Medulla oblongata (tissue), 1 donor: ENCODE measurements around the gene HSFX1.
"Not testable (repeated sequence)": the region's sequence is repeated elsewhere in the genome, so short reads cannot be mapped to it uniquely, and the experiment has no call there.

Experiments
- DNase-seq: peaks from one replicate; pipeline ENCODE4 v3.0.0-alpha.2; 2015; ENCODE audit errors: extremely low spot score

Gene HSFX1

DNA sequence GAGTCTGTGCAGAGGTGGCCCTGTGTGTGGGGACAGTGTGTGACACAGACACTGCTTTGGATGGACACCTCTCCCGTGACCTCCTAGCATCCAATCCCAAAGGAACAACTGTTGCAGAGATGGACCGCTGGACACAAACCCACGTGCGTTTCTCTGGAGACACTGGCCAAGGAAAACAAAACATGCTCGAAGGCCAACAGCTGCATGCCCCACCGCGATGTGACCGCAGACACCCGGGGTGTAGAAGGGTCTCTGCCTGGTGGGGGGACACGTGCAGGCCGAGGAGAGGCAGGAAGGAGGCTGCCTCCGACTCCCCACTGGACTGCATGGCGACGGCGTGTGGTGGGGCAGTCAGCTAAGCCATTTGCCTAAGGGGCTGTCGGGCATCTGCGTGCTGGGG is at the start of gene HSFX1:
HSFX1 (plus strand) TSS at position 301 of the 400 bp plus-strand sequence. CDS start 614 bp downstream, outside the sequence.
- not testable (repeated sequence) for DNase-seq

DNA sequence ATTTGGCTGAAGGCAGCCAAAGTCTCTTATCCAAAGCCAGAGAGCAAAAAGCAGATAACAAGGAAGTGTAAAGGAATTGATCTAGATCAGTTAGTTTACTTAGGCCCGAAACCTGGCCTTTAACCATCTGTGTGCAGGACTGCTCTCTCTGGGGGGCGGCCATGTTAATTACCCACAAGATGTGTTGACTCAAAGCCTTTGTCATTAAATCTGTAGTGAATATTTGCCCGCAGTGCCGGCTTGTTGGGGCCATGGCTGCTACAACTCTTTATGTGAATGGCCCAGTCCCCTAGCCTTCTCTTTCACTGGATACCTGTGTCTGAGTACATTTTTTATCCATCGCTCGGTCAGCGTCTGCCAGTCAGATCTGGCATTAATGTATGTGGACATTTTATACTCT is 46.6 kb upstream of the HSFX1 start:
- not testable (repeated sequence) for DNase-seq

DNA sequence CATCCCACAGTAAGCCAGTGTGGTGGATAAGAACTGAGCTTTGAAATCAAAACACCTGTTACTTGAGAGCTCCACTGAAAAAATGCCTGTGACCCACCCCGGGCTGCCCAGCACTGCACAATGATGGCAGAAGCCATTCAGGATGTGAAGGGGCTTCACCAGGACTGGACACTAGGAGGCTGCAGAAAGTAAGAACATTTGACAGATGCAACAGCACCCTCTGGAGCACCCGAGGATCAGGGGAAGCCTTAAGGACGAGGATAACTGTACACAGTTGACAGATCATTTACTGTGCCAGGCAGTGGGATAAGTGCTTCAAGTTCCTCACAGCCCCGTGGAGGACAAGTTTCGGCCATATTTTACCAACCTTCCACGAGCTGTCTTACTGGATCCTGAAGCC is 31.6 kb upstream of the HSFX1 start:
- not testable (repeated sequence) for DNase-seq

DNA sequence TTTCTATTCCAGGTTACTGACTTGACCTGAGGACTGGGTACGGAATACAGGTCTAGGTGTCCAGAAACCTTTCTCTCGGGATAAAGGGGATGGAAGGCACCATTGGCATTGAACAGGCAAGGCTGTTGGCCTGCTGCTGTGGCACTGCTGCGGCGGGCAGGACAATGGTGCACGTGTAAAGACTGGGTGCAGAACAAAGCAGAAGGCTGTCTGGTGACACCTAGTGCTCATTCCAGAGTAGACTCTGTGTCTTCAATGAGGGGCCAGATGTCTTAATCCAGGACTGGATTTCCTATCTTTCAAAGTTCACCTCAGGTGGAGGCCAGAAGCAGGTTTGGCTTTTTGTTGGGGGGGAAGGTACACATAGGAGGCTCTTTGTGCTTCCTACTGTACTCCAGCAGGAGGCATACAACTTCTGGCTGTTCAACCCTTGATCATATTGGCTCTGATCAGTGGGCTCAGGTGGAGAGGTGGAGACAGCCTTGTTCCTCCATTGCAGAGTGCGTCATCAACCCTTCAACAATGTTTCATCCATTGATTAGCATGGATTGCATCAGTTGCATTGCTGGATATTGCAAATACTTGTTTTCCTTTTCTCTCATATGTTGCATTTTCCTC is 27.4 kb upstream of the HSFX1 start:
- not testable (repeated sequence) for DNase-seq

GRCh38 chrX:149757206-149758067 is 16.4 kb upstream of the HSFX1 start:
- no peak for DNase-seq

DNA sequence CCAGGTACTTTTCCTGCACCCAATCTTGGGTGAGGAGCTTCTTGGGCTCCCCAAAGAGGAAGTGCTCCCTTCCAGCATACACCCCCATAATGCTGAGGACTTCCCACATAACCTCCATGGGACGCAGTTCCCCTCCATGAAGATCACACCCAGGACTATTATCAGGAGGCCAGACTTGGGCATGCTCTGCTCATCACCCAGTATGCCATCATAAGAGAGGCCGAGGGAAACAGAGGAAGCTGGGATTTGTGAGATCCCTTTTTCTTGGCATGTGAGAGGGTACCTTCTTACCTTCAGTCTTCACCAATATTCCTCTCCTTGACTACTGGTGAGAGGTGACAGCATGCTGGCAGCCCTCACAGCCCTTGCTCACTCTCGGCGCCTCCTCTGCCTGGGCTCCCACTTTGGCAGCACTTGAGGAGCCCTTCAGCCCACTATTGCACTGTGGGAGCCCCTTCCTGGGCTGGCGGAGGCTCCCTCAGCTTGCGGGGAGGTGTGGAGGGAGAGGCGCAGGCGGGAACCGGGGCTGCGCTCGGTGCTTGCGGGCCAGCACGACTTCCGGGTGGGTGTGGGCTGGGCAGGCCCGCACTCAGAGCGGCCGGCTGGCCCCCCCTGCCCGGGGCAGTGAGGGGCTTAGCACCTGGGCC is 15.7 kb upstream of the HSFX1 start:
- no peak for DNase-seq

DNA sequence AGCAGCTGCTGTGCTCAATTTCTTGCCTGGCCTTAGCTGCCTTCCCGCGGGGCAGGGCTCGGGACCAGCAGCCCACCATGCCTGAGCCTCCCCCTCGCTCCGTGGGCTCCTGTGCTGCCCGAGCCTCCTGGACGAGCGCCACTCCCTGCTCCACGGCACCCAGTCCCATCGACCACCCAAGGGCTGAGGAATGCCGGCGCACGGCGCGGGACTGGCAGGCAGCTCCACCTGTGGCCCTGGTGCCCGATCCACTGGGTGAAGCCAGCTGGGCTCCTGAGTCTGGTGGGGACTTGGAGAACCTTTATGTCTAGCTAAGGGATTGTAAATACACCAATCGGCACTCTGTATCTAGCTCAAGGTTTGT is 15.2 kb upstream of the HSFX1 start:
- not testable (repeated sequence) for DNase-seq

DNA sequence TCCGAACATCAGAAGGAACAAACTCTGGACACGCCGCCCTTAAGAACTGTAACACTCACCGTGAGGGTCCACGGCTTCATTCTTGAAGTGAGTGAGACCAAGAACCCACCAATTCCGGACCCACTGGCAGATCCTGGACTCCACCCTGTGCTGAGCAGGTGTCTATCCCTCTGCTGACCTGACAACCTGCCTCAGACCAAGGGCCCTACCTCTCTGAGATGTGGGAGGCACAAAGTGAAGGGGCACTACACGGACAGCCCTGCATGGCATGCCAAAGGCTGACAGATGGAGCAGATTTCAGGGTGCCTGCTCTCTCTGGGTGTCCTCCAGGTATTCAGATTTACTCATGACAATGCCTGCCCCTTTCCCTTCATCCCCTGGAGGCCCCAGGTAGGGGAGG is 14.0 kb upstream of the HSFX1 start:
- no peak for DNase-seq

GRCh38 chrX:149760965-149761364 is 12.9 kb upstream of the HSFX1 start:
- no peak for DNase-seq

DNA sequence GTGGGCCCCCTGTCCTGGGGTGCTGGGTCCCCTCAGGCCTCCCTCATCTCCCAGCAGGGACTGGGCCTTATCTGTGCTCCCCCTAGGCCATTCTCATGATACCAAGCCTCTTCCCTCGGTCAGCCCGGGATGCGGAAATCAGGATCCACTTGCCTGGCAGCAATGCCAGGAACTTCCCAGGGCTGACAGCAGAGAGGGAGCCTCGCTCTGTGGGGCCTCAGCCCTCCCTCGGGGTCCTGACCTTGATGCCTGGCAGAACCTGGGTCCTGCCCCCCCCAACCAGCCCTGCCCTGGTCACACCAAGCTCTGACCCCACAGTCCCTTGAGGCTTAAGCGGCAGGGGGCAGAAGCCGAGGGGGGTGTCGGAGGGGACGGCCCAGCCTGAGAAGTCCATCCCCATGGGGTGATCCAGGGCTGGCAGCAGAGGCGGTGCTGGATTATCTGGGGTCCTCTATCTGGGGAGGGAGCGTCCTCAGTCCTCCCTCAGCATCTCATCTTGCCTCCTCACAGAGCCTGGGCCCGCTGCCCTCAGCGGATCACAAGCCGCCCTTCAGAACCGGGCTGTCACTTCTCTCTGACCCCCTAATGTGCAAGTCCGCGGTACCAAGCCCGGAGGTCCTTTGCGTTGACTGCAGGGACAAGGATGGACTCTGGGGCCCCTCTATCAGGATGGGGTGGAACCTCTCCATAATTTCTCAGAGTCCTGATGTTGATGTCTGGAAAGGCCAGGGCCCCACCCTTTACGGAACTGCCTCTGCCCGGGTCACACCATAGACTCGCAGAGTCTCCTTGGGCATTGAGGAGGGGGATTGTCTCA is 11.8 kb upstream of the HSFX1 start:
- DNase-seq = not testable (repeated sequence)

- no peak for DNase-seq
Measured at GRCh38 chrX:149762696-149763614, 10.9 kb upstream of the HSFX1 start.

DNA sequence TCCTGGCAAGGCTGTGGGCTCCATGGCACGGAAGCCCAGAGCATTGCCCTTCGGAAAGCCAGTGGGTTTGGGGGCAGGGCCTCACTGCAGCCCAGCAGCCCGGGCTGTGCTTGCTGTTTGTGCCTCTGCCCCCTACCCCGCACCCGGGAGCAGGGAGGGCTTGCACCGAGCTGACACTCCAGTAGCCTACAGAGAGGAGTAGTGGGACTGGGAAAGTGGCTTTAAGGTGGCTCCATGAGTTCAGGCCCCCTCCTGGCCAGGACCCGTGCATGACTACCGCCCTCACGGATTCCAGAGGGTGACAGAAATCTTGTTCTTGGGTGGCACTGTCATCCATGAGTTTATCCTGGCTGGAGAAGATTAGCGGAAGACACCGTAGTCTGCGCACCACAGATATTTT is 3.5 kb upstream of the HSFX1 start:
- not testable (repeated sequence) for DNase-seq

DNA sequence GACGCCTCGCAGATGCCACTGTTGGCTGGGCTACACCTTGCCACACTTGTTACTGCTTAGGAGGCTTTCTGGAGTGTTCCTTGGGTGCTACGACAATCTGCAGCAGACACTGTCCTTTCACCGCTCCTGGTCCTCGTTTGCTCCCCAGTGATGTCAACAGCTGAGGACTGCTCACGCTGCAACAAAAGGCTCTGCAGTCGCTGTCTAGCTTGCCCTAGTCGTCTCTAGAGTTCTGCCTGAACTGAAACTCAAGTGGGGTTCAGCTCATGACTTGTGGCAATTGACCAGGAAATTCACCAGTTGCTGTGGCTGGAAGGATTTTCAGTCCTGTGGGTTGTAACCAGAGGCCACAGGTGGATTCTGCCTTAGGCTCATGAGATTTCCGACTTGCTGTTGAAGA is 842 bp upstream of the HSFX1 start:
- DNase-seq = not testable (repeated sequence)

DNA sequence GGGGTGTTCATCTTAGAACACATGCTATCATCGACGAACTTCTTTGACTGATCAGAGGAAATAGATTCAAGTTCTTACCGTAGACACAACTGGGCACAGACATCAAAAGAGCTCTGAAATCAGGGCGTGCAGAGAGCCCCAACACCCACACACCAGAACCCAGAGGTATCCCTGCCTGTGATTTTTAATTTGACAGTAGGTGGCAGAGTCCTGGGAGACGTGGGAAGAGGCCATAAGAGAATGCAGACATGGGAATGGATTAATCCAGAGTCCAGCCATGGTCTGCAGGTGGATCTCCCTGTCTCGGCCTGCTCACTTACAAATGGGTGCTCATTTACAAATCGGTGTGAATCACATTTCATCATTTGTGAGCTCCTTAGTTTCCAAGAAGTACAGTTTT is 4.1 kb downstream of the HSFX1 start:
- not testable (repeated sequence) for DNase-seq

DNA sequence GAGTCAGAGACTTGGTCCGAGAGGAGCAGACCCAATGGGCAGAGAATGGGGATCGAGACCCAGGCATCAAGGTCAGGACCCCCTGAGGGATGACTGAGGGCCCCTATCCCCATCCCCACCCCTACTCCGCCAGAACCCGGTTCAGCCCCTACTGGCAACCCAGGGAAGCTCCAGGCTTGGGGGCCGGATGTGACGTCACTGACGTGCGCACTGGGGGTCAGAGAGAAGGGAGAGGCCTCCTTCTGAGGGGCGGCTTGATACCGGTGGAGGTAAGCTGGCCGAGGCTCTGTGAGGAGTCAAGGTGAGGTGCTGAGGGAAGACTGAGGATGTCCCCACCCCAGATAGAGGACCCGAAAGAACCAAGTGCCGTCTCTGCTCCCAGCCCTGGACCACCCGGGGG is 7.9 kb downstream of the HSFX1 start, which contains the start of gene MAGEA9:
MAGEA9 (plus strand) TSS at position 204 of the 400 bp plus-strand sequence. CDS start 4,281 bp downstream, outside the sequence.
- not testable (repeated sequence) for DNase-seq

DNA sequence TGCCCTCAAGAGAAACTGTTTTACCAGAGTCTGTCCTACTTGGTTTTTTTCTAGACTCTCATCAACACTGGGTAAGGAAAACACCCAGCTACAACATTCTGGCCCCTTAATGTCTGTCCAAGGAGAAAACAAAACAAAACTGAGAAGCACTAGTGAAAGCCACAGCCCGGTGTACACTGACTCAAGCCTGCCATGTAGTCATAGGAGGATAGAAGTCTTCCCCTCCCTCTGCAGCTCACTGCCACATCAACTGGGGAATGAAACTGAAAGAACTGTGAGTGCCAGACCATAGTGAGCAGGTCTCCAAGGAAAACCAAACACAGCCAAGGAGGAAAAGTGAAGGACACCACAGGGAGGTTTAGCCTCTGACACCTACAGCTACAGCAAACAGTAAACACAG is 21.7 kb downstream of the HSFX1 start:
- DNase-seq = not testable (repeated sequence)

- DNase-seq = no peak
Measured at GRCh38 chrX:149799095-149799714, 25.3 kb downstream of the HSFX1 start.

DNA sequence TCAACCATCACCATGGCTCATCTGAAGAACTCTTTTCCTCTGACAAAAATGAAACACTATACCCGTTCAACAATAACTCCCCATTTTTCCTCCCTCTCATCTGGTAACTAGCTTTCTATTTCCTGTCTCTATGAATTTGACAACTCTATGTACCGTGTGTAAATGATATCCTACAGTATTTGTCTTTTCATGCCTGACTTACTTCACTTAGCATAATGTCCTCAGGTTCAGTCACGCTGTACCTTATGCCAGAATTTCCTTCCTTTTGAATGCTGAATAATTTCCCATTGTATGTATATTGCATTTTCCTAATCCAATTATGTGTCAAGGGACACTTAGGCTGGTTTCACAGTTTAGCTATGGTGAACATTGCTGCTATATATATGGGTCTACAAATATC is 26.1 kb downstream of the HSFX1 start:
- DNase-seq = no peak

GRCh38 chrX:149803458-149804062 is 29.7 kb downstream of the HSFX1 start:
- DNase-seq = no peak

- no peak for DNase-seq
Measured at GRCh38 chrX:149804102-149804501, 30.2 kb downstream of the HSFX1 start.
